ENCODE data around the gene BTBD9.

The BTBD9 gene

GRCh38 chr6:38137608-38138265 lies 502.0 kb downstream of the BTBD9 start:
- Histone ChIP-seq H3K23ac (ENCODE audit: low read length in 2 of 2) (no peak overlapping the region), H3K4me1 (ENCODE audit: control insufficient read depth, insufficient read depth, low read depth, low read length) (peaks cover 3% of the 10 kb centered on the region), H3K27ac (ENCODE audit: low read length, poor library complexity, severe bottlenecking) (no peak overlapping the region), H3K9me3 (ENCODE audit: control insufficient read depth, low read length) (no peaks in the 10 kb centered on the region), H2AFZ (ENCODE audit: low read depth, low read length) (no peak overlapping the region), H2BK12ac (ENCODE audit: low read length in 2 of 2) (no peak overlapping the region), H3K14ac (ENCODE audit: low read length in 2 of 2) (no peak overlapping the region), H2BK120ac (ENCODE audit: low read depth, low read length) (no peak overlapping the region), H2BK15ac (ENCODE audit: low read depth, poor library complexity, severe bottlenecking) (no peak overlapping the region), H3K4me2 (ENCODE audit: low read length, poor library complexity, severe bottlenecking) (no peak overlapping the region), H4K91ac (ENCODE audit: low read length) (no peak overlapping the region), H3K18ac (ENCODE audit: low read depth in 1 of 2, low read length in 2 of 2) (no peak overlapping the region), H4K8ac (ENCODE audit: low read length) (no peak overlapping the region), H3K9ac (ENCODE audit: low read length) (no peak overlapping the region), H2AK5ac (ENCODE audit: low read length, severe bottlenecking) (no peak overlapping the region), H3K36me3 (ENCODE audit: control insufficient read depth in 1 of 2, insufficient read depth in 2 of 2, low read depth in 1 of 2, low read length in 2 of 2) (peaks cover 19 to 33% of the 10 kb centered on the region in 2 experiments), H3K4ac (ENCODE audit: low read depth in 1 of 2, low read length in 2 of 2) (no peak overlapping the region), H3K27me3 (ENCODE audit: control insufficient read depth in 1 of 2, insufficient read depth in 1 of 2, low read length in 2 of 2) (no peaks in the 10 kb centered on the region), H3K4me3 (ENCODE audit: insufficient read depth in 1 of 2, low read depth in 1 of 2, low read length in 2 of 2) (no peak overlapping the region), H3K79me1 (replicated peaks; ENCODE audit: low read length, poor library complexity, severe bottlenecking) (peaks cover 65% of the 10 kb centered on the region), H2BK5ac (ENCODE audit: low read depth, low read length, poor library complexity, severe bottlenecking) (no peak overlapping the region)
- DNase-seq = no peak
- WGBS = 93% methylated on average over 8 of the region's 8 CpGs

GRCh38 chr6:38136547-38136946 lies 503.2 kb downstream of the BTBD9 start:
- WGBS = 84% methylated on average over 4 of the region's 4 CpGs
- Histone ChIP-seq H3K4ac (ENCODE audit: low read depth in 1 of 2, low read length in 2 of 2) (no peak overlapping the region), H3K79me1 (replicated peaks; ENCODE audit: low read length, poor library complexity, severe bottlenecking) (peaks cover 65% of the 10 kb centered on the region), H2BK5ac (ENCODE audit: low read depth, low read length, poor library complexity, severe bottlenecking) (no peak overlapping the region), H4K8ac (ENCODE audit: low read length) (no peak overlapping the region), H2AFZ (ENCODE audit: low read depth, low read length) (no peak overlapping the region), H2BK15ac (ENCODE audit: low read depth, poor library complexity, severe bottlenecking) (no peak overlapping the region), H3K4me2 (ENCODE audit: low read length, poor library complexity, severe bottlenecking) (no peak overlapping the region), H3K4me1 (ENCODE audit: control insufficient read depth, insufficient read depth, low read depth, low read length) (peaks cover 3% of the 10 kb centered on the region), H3K27ac (ENCODE audit: low read length, poor library complexity, severe bottlenecking) (no peak overlapping the region), H3K9ac (ENCODE audit: low read length) (no peak overlapping the region), H3K23ac (ENCODE audit: low read length in 2 of 2) (no peak overlapping the region), H3K4me3 (ENCODE audit: insufficient read depth in 1 of 2, low read depth in 1 of 2, low read length in 2 of 2) (no peak overlapping the region), H2AK5ac (ENCODE audit: low read length, severe bottlenecking) (no peak overlapping the region), H2BK12ac (ENCODE audit: low read length in 2 of 2) (no peak overlapping the region), H4K91ac (ENCODE audit: low read length) (no peak overlapping the region), H3K9me3 (ENCODE audit: control insufficient read depth, low read length) (no peaks in the 10 kb centered on the region), H3K18ac (ENCODE audit: low read depth in 1 of 2, low read length in 2 of 2) (peak overlapping the region in 1 of 2 experiments; percentile 22), H2BK120ac (ENCODE audit: low read depth, low read length) (no peak overlapping the region), H3K14ac (ENCODE audit: low read length in 2 of 2) (peak overlapping the region in 1 of 2 experiments; percentile 44), H3K36me3 (ENCODE audit: control insufficient read depth in 1 of 2, insufficient read depth in 2 of 2, low read depth in 1 of 2, low read length in 2 of 2) (peaks cover 11 to 33% of the 10 kb centered on the region in 2 experiments), H3K27me3 (ENCODE audit: control insufficient read depth in 1 of 2, insufficient read depth in 1 of 2, low read length in 2 of 2) (no peaks in the 10 kb centered on the region)
- no peak for DNase-seq

GRCh38 chr6:38134704-38135088 lies 505.0 kb downstream of the BTBD9 start:
- Histone ChIP-seq H3K14ac (ENCODE audit: low read length in 2 of 2) (no peak overlapping the region), H2AK5ac (ENCODE audit: low read length, severe bottlenecking) (no peak overlapping the region), H2BK12ac (ENCODE audit: low read length in 2 of 2) (no peak overlapping the region), H3K27me3 (ENCODE audit: control insufficient read depth in 1 of 2, insufficient read depth in 1 of 2, low read length in 2 of 2) (no peaks in the 10 kb centered on the region), H3K79me1 (replicated peaks; ENCODE audit: low read length, poor library complexity, severe bottlenecking) (peaks cover 55% of the 10 kb centered on the region), H4K91ac (ENCODE audit: low read length) (no peak overlapping the region), H3K18ac (ENCODE audit: low read depth in 1 of 2, low read length in 2 of 2) (no peak overlapping the region), H4K8ac (ENCODE audit: low read length) (no peak overlapping the region), H3K23ac (ENCODE audit: low read length in 2 of 2) (no peak overlapping the region), H3K27ac (ENCODE audit: low read length, poor library complexity, severe bottlenecking) (no peak overlapping the region), H3K9ac (ENCODE audit: low read length) (no peak overlapping the region), H3K4ac (ENCODE audit: low read depth in 1 of 2, low read length in 2 of 2) (no peak overlapping the region), H2BK5ac (ENCODE audit: low read depth, low read length, poor library complexity, severe bottlenecking) (no peak overlapping the region), H3K4me2 (ENCODE audit: low read length, poor library complexity, severe bottlenecking) (no peak overlapping the region), H3K4me1 (ENCODE audit: control insufficient read depth, insufficient read depth, low read depth, low read length) (peaks cover 3% of the 10 kb centered on the region), H3K9me3 (ENCODE audit: control insufficient read depth, low read length) (no peaks in the 10 kb centered on the region), H3K4me3 (ENCODE audit: insufficient read depth in 1 of 2, low read depth in 1 of 2, low read length in 2 of 2) (no peak overlapping the region), H2AFZ (ENCODE audit: low read depth, low read length) (no peak overlapping the region), H2BK120ac (ENCODE audit: low read depth, low read length) (no peak overlapping the region), H3K36me3 (ENCODE audit: control insufficient read depth in 1 of 2, insufficient read depth in 2 of 2, low read depth in 1 of 2, low read length in 2 of 2) (peaks cover 10 to 29% of the 10 kb centered on the region in 2 experiments), H2BK15ac (ENCODE audit: low read depth, poor library complexity, severe bottlenecking) (no peak overlapping the region)
- no peak for DNase-seq
- 93% methylated on average over 3 of the region's 4 CpGs for WGBS

GRCh38 chr6:38133932-38134703 lies 505.6 kb downstream of the BTBD9 start:
- Histone ChIP-seq H3K4me3 (ENCODE audit: insufficient read depth in 1 of 2, low read depth in 1 of 2, low read length in 2 of 2) (no peak overlapping the region), H3K4me1 (ENCODE audit: control insufficient read depth, insufficient read depth, low read depth, low read length) (peaks cover 3% of the 10 kb centered on the region), H3K4ac (ENCODE audit: low read depth in 1 of 2, low read length in 2 of 2) (no peak overlapping the region), H3K9me3 (ENCODE audit: control insufficient read depth, low read length) (no peaks in the 10 kb centered on the region), H3K27me3 (ENCODE audit: control insufficient read depth in 1 of 2, insufficient read depth in 1 of 2, low read length in 2 of 2) (no peaks in the 10 kb centered on the region), H4K91ac (ENCODE audit: low read length) (no peak overlapping the region), H2BK15ac (ENCODE audit: low read depth, poor library complexity, severe bottlenecking) (no peak overlapping the region), H3K79me1 (replicated peaks; ENCODE audit: low read length, poor library complexity, severe bottlenecking) (peaks cover 52% of the 10 kb centered on the region), H3K14ac (ENCODE audit: low read length in 2 of 2) (no peak overlapping the region), H4K8ac (ENCODE audit: low read length) (no peak overlapping the region), H3K9ac (ENCODE audit: low read length) (no peak overlapping the region), H2BK120ac (ENCODE audit: low read depth, low read length) (no peak overlapping the region), H2BK5ac (ENCODE audit: low read depth, low read length, poor library complexity, severe bottlenecking) (no peak overlapping the region), H2AK5ac (ENCODE audit: low read length, severe bottlenecking) (no peak overlapping the region), H3K36me3 (ENCODE audit: control insufficient read depth in 1 of 2, insufficient read depth in 2 of 2, low read depth in 1 of 2, low read length in 2 of 2) (peaks cover 10 to 29% of the 10 kb centered on the region in 2 experiments), H3K18ac (ENCODE audit: low read depth in 1 of 2, low read length in 2 of 2) (no peak overlapping the region), H3K27ac (ENCODE audit: low read length, poor library complexity, severe bottlenecking) (no peak overlapping the region), H2AFZ (ENCODE audit: low read depth, low read length) (no peak overlapping the region), H3K4me2 (ENCODE audit: low read length, poor library complexity, severe bottlenecking) (no peak overlapping the region), H3K23ac (ENCODE audit: low read length in 2 of 2) (no peak overlapping the region), H2BK12ac (ENCODE audit: low read length in 2 of 2) (no peak overlapping the region)
- WGBS = 92% methylated on average over 7 of the region's 7 CpGs
- no peak for DNase-seq

All from mesenchymal stem cell (in vitro differentiated cells and primary cell).